ENCODE results near the gene HFE. TPM values are rescaled to one million over a fixed set of nuclear protein-coding genes. Genes with fewer than 3 reads are reported as not detected.
A peak's percentile ranks its signal among the peaks of the same experiment; 100 is the strongest.

HFE gene
- total and polyA plus RNA-seq, 10 of the 15 experiments (the other 5 are each of a cell fraction or from before 2014, with no cell fraction given): 0.52 to 5.9 (median 1.7) TPM

- no peak for TF ChIP-seq ZNF207 (IDR thresholded peaks at IDR 0.05; ENCODE audit: borderline replicate concordance)
- TF ChIP-seq, protein P1, sequence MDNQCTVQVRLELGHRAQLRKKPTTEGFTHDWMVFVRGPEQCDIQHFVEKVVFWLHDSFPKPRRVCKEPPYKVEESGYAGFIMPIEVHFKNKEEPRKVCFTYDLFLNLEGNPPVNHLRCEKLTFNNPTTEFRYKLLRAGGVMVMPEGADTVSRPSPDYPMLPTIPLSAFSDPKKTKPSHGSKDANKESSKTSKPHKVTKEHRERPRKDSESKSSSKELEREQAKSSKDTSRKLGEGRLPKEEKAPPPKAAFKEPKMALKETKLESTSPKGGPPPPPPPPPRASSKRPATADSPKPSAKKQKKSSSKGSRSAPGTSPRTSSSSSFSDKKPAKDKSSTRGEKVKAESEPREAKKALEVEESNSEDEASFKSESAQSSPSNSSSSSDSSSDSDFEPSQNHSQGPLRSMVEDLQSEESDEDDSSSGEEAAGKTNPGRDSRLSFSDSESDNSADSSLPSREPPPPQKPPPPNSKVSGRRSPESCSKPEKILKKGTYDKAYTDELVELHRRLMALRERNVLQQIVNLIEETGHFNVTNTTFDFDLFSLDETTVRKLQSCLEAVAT (IDR thresholded peaks at IDR 0.05): no peak
- TF ChIP-seq HDAC2 (IDR thresholded peaks at IDR 0.05): no peak
- no peak for TF ChIP-seq NR2F1 (conservative IDR thresholded peaks at IDR 0.05)
- no peak for TF ChIP-seq CBX3 (IDR thresholded peaks at IDR 0.05; ENCODE audit: borderline replicate concordance, low read depth)
- TF ChIP-seq BHLHE40 (IDR thresholded peaks at IDR 0.05; ENCODE audit: borderline replicate concordance in 1 of 2, low read depth in 2 of 2, low read length in 1 of 2): no peak
- no peak for TF ChIP-seq CHD4 (IDR thresholded peaks at IDR 0.05)
- TF ChIP-seq SREBF1 (IDR thresholded peaks at IDR 0.05; ENCODE audit: low read length): no peak
- TF ChIP-seq, protein P2, sequence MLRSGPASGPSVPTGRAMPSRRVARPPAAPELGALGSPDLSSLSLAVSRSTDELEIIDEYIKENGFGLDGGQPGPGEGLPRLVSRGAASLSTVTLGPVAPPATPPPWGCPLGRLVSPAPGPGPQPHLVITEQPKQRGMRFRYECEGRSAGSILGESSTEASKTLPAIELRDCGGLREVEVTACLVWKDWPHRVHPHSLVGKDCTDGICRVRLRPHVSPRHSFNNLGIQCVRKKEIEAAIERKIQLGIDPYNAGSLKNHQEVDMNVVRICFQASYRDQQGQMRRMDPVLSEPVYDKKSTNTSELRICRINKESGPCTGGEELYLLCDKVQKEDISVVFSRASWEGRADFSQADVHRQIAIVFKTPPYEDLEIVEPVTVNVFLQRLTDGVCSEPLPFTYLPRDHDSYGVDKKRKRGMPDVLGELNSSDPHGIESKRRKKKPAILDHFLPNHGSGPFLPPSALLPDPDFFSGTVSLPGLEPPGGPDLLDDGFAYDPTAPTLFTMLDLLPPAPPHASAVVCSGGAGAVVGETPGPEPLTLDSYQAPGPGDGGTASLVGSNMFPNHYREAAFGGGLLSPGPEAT (IDR thresholded peaks at IDR 0.05; ENCODE audit: low read depth): peak; percentile 52; the same call in 1 of the 2 replicates
- TF ChIP-seq, protein P3, sequence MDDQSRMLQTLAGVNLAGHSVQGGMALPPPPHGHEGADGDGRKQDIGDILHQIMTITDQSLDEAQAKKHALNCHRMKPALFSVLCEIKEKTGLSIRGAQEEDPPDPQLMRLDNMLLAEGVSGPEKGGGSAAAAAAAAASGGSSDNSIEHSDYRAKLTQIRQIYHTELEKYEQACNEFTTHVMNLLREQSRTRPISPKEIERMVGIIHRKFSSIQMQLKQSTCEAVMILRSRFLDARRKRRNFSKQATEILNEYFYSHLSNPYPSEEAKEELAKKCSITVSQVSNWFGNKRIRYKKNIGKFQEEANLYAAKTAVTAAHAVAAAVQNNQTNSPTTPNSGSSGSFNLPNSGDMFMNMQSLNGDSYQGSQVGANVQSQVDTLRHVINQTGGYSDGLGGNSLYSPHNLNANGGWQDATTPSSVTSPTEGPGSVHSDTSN (IDR thresholded peaks at IDR 0.05; ENCODE audit: insufficient replicate concordance, low read depth, low read length): no peak
- TF ChIP-seq EP300 (IDR thresholded peaks at IDR 0.05; ENCODE audit: borderline replicate concordance in 1 of 2, control insufficient read depth in 1 of 2, low read depth in 2 of 2, low read length in 2 of 2): no peak
- TF ChIP-seq SPI1 (IDR thresholded peaks at IDR 0.05; ENCODE audit: borderline replicate concordance, insufficient read depth, low read depth, low read length): no peak; the same call in 1 of the 2 replicates
- no peak for TF ChIP-seq ZBTB40 (IDR thresholded peaks at IDR 0.05; ENCODE audit: borderline replicate concordance)
- peak; percentile 88 to 98 (median 89); a peak in 5 of 6 replicates for TF ChIP-seq CTCF (IDR thresholded peaks at IDR 0.05 in 2 of 3, conservative IDR thresholded peaks at IDR 0.05 in 1 of 3; ENCODE audit: control insufficient read depth in 2 of 3, extremely low read depth in 1 of 3, insufficient read depth in 1 of 3, low read depth in 3 of 3, low read length in 3 of 3)
- TF ChIP-seq SP1 (IDR thresholded peaks at IDR 0.05; ENCODE audit: low read depth, low read length): no peak
- TF ChIP-seq RELA (IDR thresholded peaks at IDR 0.05; ENCODE audit: borderline replicate concordance, partially characterized antibody): peak; percentile 37
- 0 out of 2 replicates have a peak, but pooled peaks have one; percentile 49 for TF ChIP-seq ATF7 (IDR thresholded peaks at IDR 0.05; ENCODE audit: low read depth)
These were observed 21.3 kb upstream of the HFE start (continued) for GRCh38 chr6:26065952-26066380.

All from GM12878 (cell line).